Measurements from ENCODE around the gene IGIP.
"Not testable (repeated sequence)": the region's sequence is repeated elsewhere in the genome, so short reads cannot be mapped to it uniquely, and the experiment has no call there.

The IGIP gene

DNA sequence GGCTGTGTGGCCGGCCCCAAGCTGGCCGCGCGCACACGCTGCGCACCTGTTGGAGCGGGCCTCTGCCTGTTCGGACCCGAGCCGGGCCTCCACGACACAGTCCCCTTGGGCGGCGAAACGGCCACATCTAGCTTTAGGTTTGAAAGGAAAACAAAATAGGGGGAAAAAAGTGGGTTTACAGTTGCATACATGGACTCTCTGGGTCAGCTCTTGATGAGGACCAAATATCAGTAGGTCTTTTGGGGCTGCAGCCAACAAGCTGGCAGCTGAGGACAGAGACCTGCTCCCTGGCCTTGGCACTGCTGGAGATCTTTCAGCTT, 20.7 kb downstream of the IGIP start:
- TF ChIP-seq POU2F2 (IDR thresholded peaks at IDR 0.05; ENCODE audit: low read depth, low read length) (no peak), SPI1 (IDR thresholded peaks at IDR 0.05; ENCODE audit: low read depth, low read length) (no peak), POLR2AphosphoS5 (IDR thresholded peaks at IDR 0.05; ENCODE audit: low read depth, low read length) (no peak), TAF1 (IDR thresholded peaks at IDR 0.05; ENCODE audit: low read depth, low read length) (no peak), PAX5 (IDR thresholded peaks at IDR 0.05; ENCODE audit: insufficient read depth, low read length, severe bottlenecking) (no peak), POLR2A (IDR thresholded peaks at IDR 0.05; ENCODE audit: low read depth, low read length) (no peak)
- FAIRE-seq (no peak), DNase-seq (ENCODE audit: insufficient read length, low spot score) (no peak)

DNA sequence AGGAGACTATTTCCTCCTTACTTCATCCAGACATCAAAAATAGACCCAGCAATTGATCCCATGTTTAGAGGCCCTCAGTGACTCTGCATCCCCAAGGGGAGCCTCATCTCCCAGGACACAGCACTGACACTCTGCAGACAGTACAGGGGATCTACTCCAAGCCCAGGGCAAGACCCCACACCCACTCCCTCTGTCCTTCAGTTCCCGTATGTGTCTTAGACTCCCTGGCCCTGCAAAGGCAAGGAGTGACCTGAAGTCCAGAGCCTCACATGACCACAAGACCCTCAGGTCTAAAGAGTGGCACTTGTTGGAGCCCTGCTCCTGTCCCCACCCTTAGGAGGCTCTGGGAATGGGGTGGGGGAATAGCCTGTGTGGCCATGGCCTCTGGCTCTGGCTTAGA, 21.7 kb downstream of the IGIP start:
- FAIRE-seq, result no peak
- TF ChIP-seq POLR2AphosphoS5 (IDR thresholded peaks at IDR 0.05; ENCODE audit: low read depth, low read length) (no peak), POLR2A (IDR thresholded peaks at IDR 0.05; ENCODE audit: low read depth, low read length) (no peak), TAF1 (IDR thresholded peaks at IDR 0.05; ENCODE audit: low read depth, low read length) (no peak), PAX5 (IDR thresholded peaks at IDR 0.05; ENCODE audit: insufficient read depth, low read length, severe bottlenecking) (no peak), SPI1 (IDR thresholded peaks at IDR 0.05; ENCODE audit: low read depth, low read length) (no peak), POU2F2 (IDR thresholded peaks at IDR 0.05; ENCODE audit: low read depth, low read length) (no peak)

DNA sequence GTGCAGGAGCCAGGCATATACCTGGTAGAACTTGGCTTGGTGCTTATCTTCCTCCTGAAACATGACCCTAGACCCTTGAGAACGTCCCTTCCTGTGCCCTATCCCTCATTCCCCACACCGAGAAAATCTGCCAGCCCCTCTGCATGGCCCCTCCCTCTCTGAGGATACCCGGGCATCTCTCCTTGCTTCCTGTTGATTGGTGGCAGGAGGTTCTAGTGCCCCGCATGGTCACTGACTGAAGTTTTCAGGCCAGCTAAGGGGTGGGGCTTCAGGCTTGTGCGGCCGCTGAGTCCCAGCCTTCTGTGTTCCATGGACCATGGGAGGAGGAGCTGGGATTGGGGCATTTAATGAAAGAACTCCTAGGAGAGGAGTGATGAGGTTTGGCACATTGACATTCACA, 22.8 kb downstream of the IGIP start:
- no peak for TF ChIP-seq POLR2A (IDR thresholded peaks at IDR 0.05; ENCODE audit: low read depth, low read length)
- TF ChIP-seq POLR2AphosphoS5 (IDR thresholded peaks at IDR 0.05; ENCODE audit: low read depth, low read length), result no peak
- TF ChIP-seq PAX5 (IDR thresholded peaks at IDR 0.05; ENCODE audit: insufficient read depth, low read length, severe bottlenecking), result no peak
- no peak for TF ChIP-seq TAF1 (IDR thresholded peaks at IDR 0.05; ENCODE audit: low read depth, low read length)
- no peak for TF ChIP-seq SPI1 (IDR thresholded peaks at IDR 0.05; ENCODE audit: low read depth, low read length)
- no peak for TF ChIP-seq POU2F2 (IDR thresholded peaks at IDR 0.05; ENCODE audit: low read depth, low read length)
- DNase-seq (ENCODE audit: insufficient read length, low spot score), result no peak

More for the DNA sequence above, 21.7 kb downstream of the IGIP start:
- no peak for DNase-seq (ENCODE audit: insufficient read length, low spot score)

DNA sequence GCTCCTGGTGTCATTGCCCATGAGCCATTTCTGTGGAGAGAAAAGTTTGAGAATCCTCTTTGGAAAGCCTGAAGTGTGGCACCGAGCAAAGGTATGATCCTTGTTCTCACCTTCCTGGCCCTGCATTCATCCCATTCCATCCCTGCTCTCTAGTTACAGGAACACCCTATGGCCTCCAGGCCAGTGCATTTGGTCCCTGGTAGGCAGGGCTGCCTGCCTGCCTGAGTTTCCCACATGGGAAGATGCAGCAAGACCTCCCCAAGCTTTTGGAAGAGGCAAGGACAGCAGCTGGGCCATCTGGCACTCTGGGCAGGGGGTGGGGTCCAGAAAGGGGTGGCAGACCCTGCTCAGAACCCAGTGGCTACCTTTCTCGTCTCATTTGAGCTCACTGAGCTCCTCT, 24.5 kb downstream of the IGIP start:
- DNase-seq (ENCODE audit: insufficient read length, low spot score) (no peak), FAIRE-seq (no peak)
- TF ChIP-seq POLR2A (IDR thresholded peaks at IDR 0.05; ENCODE audit: low read depth, low read length), result no peak
- no peak for TF ChIP-seq POLR2AphosphoS5 (IDR thresholded peaks at IDR 0.05; ENCODE audit: low read depth, low read length)
- no peak for TF ChIP-seq TAF1 (IDR thresholded peaks at IDR 0.05; ENCODE audit: low read depth, low read length)

More for the DNA sequence above, 22.8 kb downstream of the IGIP start:
- FAIRE-seq, result no peak

DNA sequence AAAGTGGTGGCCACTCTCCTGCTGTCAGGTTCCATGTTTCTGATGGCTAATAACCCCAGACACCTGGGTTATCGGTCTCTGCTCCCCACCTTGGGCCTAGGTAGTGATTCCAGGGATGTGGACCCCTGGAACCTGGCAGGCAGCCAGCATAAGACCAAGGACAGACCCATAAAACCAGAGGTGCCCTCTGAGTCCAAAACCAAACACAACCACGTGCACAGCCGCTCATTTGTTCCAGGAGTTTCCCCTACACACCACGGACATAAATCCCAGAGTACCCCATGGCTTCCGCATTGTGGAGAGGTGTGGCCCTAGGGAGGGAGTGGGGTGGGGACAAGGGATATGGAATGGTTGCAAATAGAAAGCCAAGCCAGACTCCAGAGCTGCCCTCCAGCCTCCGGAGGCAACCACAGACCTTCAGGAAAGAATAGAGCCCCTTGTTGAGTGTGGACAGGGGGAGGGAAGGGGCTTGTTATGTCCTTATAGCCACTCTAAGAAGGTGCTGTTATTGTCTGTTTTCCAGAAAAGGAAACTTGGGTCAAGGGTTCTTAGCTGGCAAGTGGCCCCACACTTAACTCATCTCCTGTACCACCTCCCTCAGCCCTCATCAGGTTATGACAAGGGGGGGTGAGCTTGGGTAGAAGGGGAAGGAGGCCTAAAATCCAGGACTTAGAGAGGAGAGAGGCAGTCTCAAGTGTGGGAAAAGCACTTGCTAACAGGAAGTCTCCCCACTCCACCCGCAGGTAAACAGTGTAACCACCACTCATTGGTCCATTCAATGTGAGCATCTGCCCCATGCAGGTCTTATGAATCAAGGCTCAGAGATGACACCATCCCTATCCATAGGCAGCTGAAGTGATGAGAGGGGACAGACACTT, 25.6 kb downstream of the IGIP start:
- no peak for TF ChIP-seq TAF1 (IDR thresholded peaks at IDR 0.05; ENCODE audit: low read depth, low read length)
- TF ChIP-seq POLR2AphosphoS5 (IDR thresholded peaks at IDR 0.05; ENCODE audit: low read depth, low read length), result no peak
- no peak for TF ChIP-seq PAX5 (IDR thresholded peaks at IDR 0.05; ENCODE audit: insufficient read depth, low read length, severe bottlenecking)
- no peak for TF ChIP-seq POU2F2 (IDR thresholded peaks at IDR 0.05; ENCODE audit: low read depth, low read length)
- FAIRE-seq (no peak), DNase-seq (ENCODE audit: insufficient read length, low spot score) (no peak)

DNA sequence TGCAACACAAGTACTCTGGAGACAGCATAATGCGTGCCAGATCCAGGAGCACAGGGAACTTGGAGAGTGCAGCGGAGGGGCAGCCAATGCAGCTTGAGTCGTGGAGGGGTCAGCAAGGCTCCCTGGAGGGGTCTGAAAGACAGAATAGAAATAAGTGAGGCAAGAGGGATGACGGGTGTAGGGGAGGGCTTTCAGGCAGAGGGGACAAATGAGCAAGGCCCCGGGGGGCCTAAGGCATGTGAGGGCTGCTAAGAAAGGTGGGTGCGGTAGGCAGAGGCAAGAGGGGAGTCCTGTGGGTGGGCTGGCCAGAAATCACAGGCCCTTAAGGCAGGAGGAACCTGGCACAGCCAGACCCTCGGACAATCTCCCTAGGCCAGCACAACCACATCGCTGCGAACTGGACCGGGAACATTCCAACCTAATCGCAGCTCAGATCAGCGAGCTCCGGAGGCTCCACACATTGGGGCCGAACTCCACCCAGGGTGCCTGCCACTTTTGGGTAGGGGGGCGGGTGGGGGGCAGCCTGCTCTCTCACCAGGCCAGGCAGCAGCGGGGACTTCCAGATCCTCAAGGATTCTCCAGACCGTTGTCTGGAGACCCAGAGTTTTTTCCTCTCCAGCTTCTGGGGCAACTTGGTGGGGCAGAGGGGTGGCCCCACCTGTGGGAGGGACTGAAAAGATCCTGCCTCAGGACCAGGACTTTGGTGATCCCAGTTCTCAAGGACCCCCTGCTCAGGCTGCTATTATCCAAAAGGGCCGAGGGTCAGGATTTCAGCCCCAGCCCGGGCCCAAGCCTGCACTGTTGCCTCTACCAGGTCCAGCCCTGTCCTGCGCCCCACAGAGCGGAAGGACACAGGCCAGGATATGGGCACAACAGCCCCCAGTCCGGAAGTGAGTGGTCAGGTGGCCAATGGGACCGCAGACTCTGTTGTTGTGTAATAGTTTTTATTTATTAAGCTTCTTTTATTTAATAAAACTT, 26.6 kb downstream of the IGIP start:
- DNase-seq (ENCODE audit: insufficient read length, low spot score) (no peak), FAIRE-seq (no peak)
- no peak for TF ChIP-seq POLR2AphosphoS5 (IDR thresholded peaks at IDR 0.05; ENCODE audit: low read depth, low read length)

DNA sequence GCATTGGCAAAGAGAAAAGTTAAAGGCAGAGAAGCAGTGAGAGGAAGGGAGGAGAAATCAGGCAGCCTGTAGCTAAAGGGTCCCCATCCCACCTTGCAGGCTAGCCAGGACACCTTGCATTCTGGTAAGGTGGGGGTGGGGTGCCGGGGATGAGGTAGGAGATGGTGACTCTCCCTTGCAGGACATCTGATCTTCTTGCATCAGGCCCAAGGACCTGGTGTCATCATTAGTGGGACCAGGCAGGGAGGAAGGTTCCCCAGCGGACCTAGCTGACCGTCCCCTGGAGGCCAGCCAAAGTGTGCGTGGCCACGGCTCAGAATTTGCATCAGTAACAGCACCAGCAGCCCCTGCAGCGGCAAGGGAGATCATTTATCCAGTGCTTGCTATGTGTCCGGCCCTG, 27.5 kb downstream of the IGIP start:
- no peak for DNase-seq (ENCODE audit: insufficient read length, low spot score)
- TF ChIP-seq PAX5 (IDR thresholded peaks at IDR 0.05; ENCODE audit: insufficient read depth, low read length, severe bottlenecking) (no peak), TAF1 (IDR thresholded peaks at IDR 0.05; ENCODE audit: low read depth, low read length) (no peak), POLR2AphosphoS5 (IDR thresholded peaks at IDR 0.05; ENCODE audit: low read depth, low read length) (no peak), POLR2A (IDR thresholded peaks at IDR 0.05; ENCODE audit: low read depth, low read length) (no peak), POU2F2 (IDR thresholded peaks at IDR 0.05; ENCODE audit: low read depth, low read length) (no peak)
- FAIRE-seq, result no peak

DNA sequence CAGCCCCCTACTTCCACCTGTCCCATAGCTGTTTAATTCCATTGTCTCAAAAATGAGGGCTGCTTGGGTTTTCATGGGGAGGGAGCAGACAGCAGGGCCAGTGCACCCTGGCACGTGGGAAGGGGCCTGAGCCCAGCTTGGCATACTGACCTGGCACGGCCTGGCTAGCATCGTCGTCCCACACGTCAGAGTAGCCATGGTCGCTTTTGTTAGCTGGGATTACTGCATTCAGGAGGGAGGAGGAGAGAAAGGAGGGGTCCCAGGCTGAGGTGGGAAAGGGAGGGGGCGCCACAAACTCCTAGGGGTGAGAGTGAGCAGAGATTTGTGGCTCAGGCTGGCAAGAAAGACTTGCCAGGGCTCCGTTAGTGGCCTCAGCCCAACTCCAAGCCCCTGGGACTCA, 28.2 kb downstream of the IGIP start:
- no peak for FAIRE-seq
- TF ChIP-seq POLR2A (IDR thresholded peaks at IDR 0.05; ENCODE audit: low read depth, low read length) (no peak), POLR2AphosphoS5 (IDR thresholded peaks at IDR 0.05; ENCODE audit: low read depth, low read length) (no peak), PAX5 (IDR thresholded peaks at IDR 0.05; ENCODE audit: insufficient read depth, low read length, severe bottlenecking) (no peak), POU2F2 (IDR thresholded peaks at IDR 0.05; ENCODE audit: low read depth, low read length) (no peak), SPI1 (IDR thresholded peaks at IDR 0.05; ENCODE audit: low read depth, low read length) (no peak), TAF1 (IDR thresholded peaks at IDR 0.05; ENCODE audit: low read depth, low read length) (no peak)
- no peak for DNase-seq (ENCODE audit: insufficient read length, low spot score)

DNA sequence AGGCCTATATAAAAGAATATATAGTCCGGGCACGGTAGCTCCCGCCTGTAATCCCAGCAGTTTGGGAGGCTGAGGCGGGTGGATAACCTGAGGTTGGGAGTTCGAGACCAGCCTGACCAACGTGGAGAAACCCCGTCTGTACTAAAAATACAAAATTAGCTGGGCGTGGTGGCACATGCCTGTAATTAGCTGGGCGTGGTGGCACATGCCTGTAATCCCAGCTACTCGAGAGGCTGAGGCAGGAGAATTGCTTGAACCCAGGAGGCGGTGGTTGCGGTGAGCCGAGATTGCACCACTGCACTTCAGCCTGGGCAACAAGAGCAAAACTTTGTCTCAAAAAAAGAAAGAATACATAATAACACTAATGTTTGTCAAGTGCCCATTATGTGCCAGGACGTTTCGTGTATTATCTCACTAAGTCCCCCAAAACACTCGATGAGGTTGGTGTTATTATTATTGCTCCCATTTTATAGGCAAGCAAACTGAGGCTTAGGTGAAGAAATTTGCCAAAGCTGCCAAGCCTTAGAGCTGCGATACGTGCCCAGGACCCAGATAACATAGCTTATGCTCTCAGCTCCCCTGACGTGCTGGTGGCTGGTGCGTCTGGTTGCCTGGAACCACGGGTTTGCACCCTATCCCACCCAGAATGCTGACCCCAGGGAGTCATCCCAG, 29.1 kb downstream of the IGIP start:
- FAIRE-seq; DNase-seq (ENCODE audit: insufficient read length, low spot score): not testable (repeated sequence)
